ENCODE results near the gene KLHL1.

- TF ChIP-seq, protein P1, sequence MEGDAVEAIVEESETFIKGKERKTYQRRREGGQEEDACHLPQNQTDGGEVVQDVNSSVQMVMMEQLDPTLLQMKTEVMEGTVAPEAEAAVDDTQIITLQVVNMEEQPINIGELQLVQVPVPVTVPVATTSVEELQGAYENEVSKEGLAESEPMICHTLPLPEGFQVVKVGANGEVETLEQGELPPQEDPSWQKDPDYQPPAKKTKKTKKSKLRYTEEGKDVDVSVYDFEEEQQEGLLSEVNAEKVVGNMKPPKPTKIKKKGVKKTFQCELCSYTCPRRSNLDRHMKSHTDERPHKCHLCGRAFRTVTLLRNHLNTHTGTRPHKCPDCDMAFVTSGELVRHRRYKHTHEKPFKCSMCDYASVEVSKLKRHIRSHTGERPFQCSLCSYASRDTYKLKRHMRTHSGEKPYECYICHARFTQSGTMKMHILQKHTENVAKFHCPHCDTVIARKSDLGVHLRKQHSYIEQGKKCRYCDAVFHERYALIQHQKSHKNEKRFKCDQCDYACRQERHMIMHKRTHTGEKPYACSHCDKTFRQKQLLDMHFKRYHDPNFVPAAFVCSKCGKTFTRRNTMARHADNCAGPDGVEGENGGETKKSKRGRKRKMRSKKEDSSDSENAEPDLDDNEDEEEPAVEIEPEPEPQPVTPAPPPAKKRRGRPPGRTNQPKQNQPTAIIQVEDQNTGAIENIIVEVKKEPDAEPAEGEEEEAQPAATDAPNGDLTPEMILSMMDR (IDR thresholded peaks at IDR 0.05), result no peak
- no peak for TF ChIP-seq POLR2AphosphoS5 (IDR thresholded peaks at IDR 0.05; ENCODE audit: low read depth, low read length)
These were observed 370.9 kb downstream of the KLHL1 start for GRCh38 chr13:69737129-69737935.

Measured in Panc1 (cell line).